ENCODE results near the gene TRPC6.

Gene TRPC6

Small RNAs within 50 kb of the gene (small RNA-seq; reads per million reads assigned to genes)
- gene MIR3920 = 0 reads per million in 2 experiments

All from SK-N-DZ (cell line).